ENCODE data around the gene OAF. TPM values are rescaled to one million over a fixed set of nuclear protein-coding genes. Genes with fewer than 3 reads are reported as not detected.

The OAF gene
- total and polyA plus RNA-seq, 4 donors: 15.0 to 151 (median 82.0) TPM

DNA sequence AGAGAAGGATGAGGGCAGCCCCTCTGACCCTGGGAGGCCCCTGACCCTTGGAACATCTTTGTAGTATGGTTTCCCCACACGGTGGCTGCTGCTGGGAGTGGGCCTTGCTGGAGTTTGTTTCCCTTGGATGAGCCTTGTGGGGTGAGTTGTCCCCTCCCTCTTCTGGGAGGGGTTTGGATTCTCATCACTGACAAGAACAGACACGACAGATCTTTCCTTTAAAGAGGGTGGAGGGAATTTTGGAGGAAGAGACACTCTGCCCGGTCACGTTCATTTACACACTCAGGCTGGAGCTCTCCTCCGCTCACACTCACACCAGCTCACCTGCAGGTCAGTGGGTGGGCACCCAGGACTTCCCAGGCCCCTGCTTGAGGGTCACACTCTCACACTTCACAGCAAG lies 60.8 kb downstream of the OAF start:
- Histone ChIP-seq H3K27ac (ENCODE audit: low read depth in 1 of 2, low read length in 2 of 2) (no peak overlapping the region), H3K9me3 (ENCODE audit: control insufficient read depth in 4 of 4, low read length in 3 of 4) (no peaks in the 10 kb centered on the region), H3K27me3 (ENCODE audit: control insufficient read depth in 4 of 4, insufficient read depth in 4 of 4, low read length in 3 of 4) (no peaks in the 10 kb centered on the region), H3K4me3 (ENCODE audit: low read depth in 1 of 3, low read length in 3 of 3) (no peak overlapping the region), H3K9ac (ENCODE audit: low read depth in 1 of 2, low read length in 2 of 2) (no peak overlapping the region), H3K36me3 (ENCODE audit: control insufficient read depth in 4 of 4, insufficient read depth in 3 of 4, low read depth in 1 of 4, low read length in 3 of 4) (no peaks in the 10 kb centered on the region), H3K4me1 (ENCODE audit: control insufficient read depth in 4 of 4, insufficient read depth in 4 of 4, low read length in 3 of 4) (no peaks in the 10 kb centered on the region)
- WGBS: 90% methylated on average over 5 of the region's 5 CpGs
- no peak for DNase-seq (ENCODE audit: low spot score)
- TF ChIP-seq, protein P1, sequence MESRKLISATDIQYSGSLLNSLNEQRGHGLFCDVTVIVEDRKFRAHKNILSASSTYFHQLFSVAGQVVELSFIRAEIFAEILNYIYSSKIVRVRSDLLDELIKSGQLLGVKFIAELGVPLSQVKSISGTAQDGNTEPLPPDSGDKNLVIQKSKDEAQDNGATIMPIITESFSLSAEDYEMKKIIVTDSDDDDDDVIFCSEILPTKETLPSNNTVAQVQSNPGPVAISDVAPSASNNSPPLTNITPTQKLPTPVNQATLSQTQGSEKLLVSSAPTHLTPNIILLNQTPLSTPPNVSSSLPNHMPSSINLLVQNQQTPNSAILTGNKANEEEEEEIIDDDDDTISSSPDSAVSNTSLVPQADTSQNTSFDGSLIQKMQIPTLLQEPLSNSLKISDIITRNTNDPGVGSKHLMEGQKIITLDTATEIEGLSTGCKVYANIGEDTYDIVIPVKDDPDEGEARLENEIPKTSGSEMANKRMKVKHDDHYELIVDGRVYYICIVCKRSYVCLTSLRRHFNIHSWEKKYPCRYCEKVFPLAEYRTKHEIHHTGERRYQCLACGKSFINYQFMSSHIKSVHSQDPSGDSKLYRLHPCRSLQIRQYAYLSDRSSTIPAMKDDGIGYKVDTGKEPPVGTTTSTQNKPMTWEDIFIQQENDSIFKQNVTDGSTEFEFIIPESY (IDR thresholded peaks at IDR 0.05): no peak
- TF ChIP-seq, protein P2, sequence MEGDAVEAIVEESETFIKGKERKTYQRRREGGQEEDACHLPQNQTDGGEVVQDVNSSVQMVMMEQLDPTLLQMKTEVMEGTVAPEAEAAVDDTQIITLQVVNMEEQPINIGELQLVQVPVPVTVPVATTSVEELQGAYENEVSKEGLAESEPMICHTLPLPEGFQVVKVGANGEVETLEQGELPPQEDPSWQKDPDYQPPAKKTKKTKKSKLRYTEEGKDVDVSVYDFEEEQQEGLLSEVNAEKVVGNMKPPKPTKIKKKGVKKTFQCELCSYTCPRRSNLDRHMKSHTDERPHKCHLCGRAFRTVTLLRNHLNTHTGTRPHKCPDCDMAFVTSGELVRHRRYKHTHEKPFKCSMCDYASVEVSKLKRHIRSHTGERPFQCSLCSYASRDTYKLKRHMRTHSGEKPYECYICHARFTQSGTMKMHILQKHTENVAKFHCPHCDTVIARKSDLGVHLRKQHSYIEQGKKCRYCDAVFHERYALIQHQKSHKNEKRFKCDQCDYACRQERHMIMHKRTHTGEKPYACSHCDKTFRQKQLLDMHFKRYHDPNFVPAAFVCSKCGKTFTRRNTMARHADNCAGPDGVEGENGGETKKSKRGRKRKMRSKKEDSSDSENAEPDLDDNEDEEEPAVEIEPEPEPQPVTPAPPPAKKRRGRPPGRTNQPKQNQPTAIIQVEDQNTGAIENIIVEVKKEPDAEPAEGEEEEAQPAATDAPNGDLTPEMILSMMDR (IDR thresholded peaks at IDR 0.05; ENCODE audit: low read depth, low read length, missing input control): no peak
- TF ChIP-seq FOXA1 (IDR thresholded peaks at IDR 0.05) (no peak), TAF1 (conservative IDR thresholded peaks at IDR 0.05) (no peak), RXRA (IDR thresholded peaks at IDR 0.05) (no peak), JUND (IDR thresholded peaks at IDR 0.05) (no peak), HNF4A (conservative IDR thresholded peaks at IDR 0.05) (no peak), NR2F2 (IDR thresholded peaks at IDR 0.05) (no peak), YY1 (IDR thresholded peaks at IDR 0.05) (no peak)
- TF ChIP-seq, protein P3, sequence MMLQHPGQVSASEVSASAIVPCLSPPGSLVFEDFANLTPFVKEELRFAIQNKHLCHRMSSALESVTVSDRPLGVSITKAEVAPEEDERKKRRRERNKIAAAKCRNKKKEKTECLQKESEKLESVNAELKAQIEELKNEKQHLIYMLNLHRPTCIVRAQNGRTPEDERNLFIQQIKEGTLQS (IDR thresholded peaks at IDR 0.05): no peak

DNA sequence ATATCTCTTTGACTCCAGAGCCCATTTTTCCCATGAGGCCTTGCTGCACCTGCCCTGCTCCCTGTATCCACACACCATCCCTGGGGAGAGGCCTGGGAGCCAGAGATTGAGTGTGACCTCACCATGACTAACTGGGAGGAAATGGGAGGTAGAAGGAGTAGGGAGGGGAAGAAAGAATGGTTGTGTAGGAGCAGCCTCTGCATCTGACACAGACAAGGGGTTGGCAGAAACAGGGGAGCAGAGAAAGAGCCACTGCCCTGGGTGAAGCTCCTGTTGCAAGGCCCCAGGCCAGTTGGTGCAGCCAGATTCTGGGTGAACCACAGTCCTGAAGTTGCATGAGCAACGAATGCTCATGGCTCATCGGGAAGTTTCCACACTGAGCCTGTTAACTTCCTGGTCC lies 61.5 kb downstream of the OAF start:
- H3K36me3 ChIP-seq (ENCODE audit: control insufficient read depth in 4 of 4, insufficient read depth in 3 of 4, low read depth in 1 of 4, low read length in 3 of 4): no peaks in the 10 kb centered on the region
- H3K4me3 ChIP-seq (ENCODE audit: low read depth in 1 of 3, low read length in 3 of 3): no peak overlapping the region
- no peak overlapping the region for H3K9ac ChIP-seq (ENCODE audit: low read depth in 1 of 2, low read length in 2 of 2)
- no peaks in the 10 kb centered on the region for H3K9me3 ChIP-seq (ENCODE audit: control insufficient read depth in 4 of 4, low read length in 3 of 4)
- 92% methylated on average over 2 of the region's 2 CpGs for WGBS
- no peaks in the 10 kb centered on the region for H3K4me1 ChIP-seq (ENCODE audit: control insufficient read depth in 4 of 4, insufficient read depth in 4 of 4, low read length in 3 of 4)
- TF ChIP-seq TAF1 (conservative IDR thresholded peaks at IDR 0.05): no peak
- TF ChIP-seq SP1 (IDR thresholded peaks at IDR 0.05): no peak
- TF ChIP-seq, protein P3 (IDR thresholded peaks at IDR 0.05): no peak
- no peak for TF ChIP-seq RAD21 (IDR thresholded peaks at IDR 0.05)
- TF ChIP-seq, protein P4, sequence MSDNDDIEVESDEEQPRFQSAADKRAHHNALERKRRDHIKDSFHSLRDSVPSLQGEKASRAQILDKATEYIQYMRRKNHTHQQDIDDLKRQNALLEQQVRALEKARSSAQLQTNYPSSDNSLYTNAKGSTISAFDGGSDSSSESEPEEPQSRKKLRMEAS (IDR thresholded peaks at IDR 0.05): no peak
- TF ChIP-seq, protein P1 (IDR thresholded peaks at IDR 0.05): no peak
- no peak for TF ChIP-seq HNF4G (IDR thresholded peaks at IDR 0.05)
- no peak for DNase-seq (ENCODE audit: low spot score)
- no peaks in the 10 kb centered on the region for H3K27me3 ChIP-seq (ENCODE audit: control insufficient read depth in 4 of 4, insufficient read depth in 4 of 4, low read length in 3 of 4)
- H3K27ac ChIP-seq (ENCODE audit: low read depth in 1 of 2, low read length in 2 of 2): no peak overlapping the region
